Measurements from ENCODE around the gene HAND2.

Gene HAND2

DNA sequence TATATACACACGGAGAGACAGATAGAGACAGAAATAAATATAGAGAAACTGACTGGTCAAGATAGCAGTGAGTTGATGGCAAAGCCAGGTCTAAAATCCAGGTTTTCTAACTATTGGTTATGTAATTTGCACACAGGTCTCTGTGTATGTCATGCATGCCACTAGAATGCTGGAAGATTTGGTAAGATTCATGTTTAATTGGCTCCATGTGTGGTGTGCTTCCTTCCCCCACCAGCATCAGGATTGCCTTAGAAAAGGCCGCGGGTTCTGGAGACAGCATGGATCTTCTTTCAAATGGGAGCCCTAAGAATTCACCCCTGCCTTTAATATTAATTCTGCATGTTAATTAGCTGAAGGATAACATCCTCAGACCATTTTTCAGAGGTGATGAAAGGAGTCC is 31.3 kb downstream of the HAND2 start:
- TF ChIP-seq CTCF (IDR thresholded peaks at IDR 0.05), result no peak
- TF ChIP-seq ZFX (IDR thresholded peaks at IDR 0.05; ENCODE audit: borderline replicate concordance), result no peak
- no peak overlapping the region for H3K27ac ChIP-seq

GRCh38 chr4:173498023-173498422 is 32.0 kb downstream of the HAND2 start:
- TF ChIP-seq ZFX (IDR thresholded peaks at IDR 0.05; ENCODE audit: borderline replicate concordance), result no peak
- no peak for TF ChIP-seq CTCF (IDR thresholded peaks at IDR 0.05)
- H3K27ac ChIP-seq, result no peak overlapping the region

DNA sequence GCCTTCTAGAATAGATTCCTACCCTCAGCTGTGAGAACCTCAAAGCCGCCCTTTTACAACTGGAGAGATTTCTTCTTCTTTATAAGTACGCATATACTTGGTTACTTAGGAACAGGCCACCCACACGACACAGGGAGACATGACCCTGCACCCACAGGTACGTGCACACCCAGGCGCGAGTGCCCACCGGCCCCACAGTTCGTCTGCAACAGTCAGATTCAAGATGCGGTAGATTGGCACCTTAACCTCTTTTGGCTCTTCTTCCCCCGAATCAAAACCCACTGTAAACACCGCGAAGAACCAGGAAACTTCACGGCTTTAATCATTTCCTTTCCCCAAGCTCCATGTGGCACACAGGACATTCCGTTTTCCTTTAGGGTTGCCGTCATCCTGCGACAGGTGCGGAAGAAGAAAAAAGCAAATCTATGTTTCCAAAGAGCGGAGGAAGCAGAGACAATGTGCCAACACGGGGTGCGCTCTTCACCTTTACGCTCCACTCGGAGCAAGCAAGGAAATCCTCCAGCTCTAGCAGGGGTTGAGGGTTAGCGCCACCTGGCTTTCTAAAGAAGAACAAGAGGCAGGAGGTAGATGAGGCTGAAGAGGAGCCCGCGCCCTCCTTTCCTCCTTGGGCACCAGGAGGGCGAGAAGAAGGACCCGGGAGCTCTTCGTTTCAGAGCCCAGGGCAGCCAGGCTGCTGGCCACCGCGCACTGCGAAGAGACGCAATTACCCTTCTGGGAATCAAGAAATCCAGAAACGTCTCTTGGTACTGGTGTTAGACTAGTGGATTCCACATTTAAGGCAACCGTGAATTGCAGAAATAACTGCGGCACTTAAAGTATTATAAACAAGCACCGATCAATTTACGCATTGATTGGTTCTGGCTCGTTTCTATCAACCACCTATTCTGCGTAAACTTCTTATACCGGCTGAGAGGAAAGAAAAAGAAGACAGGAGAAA is 35.7 kb downstream of the HAND2 start:
- TF ChIP-seq ZFX (IDR thresholded peaks at IDR 0.05; ENCODE audit: borderline replicate concordance) (no peak), CTCF (IDR thresholded peaks at IDR 0.05) (peak; percentile 75)
- no peak overlapping the region for H3K27ac ChIP-seq

GRCh38 chr4:173493041-173493440 is 37.0 kb downstream of the HAND2 start:
- TF ChIP-seq ZFX (IDR thresholded peaks at IDR 0.05; ENCODE audit: borderline replicate concordance) (no peak), CTCF (IDR thresholded peaks at IDR 0.05) (no peak)
- H3K27ac ChIP-seq, result no peak overlapping the region

GRCh38 chr4:173492315-173492714 is 37.7 kb downstream of the HAND2 start:
- H3K27ac ChIP-seq, result no peak overlapping the region
- no peak for TF ChIP-seq CTCF (IDR thresholded peaks at IDR 0.05)
- TF ChIP-seq ZFX (IDR thresholded peaks at IDR 0.05; ENCODE audit: borderline replicate concordance), result no peak

DNA sequence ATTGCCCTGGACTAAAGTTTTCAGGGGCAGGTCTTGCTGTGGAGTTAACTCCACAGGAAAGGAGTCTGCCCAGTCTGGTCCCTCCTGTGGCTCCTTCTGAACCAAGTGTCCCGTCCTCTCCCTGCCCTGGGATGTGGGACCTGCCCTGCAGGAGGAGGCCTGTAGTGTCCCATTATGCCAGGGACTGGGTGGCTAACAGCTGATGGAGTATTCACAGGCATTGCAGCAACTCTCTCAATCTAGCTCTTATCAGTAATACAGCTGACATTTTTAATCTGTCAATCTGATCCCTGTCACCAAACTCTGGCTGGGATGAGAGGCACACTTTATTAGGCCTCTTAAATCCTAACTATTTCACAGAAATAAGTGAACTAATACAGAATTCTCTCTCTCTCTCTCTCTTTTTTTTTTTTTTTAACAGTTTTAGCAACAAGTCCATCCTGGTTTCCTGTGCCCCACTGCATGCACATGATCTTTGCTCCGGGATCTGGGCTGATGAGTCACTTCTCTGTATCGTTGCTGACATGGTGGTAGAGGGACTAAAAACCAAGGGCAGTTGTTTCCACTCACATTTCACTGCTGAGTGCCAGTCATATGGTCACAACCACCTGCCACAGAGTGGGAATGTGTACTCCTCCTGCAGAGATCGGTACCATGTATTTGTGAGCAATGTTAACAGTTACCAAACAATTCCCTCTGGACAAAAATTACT is 39.1 kb downstream of the HAND2 start:
- no peak for TF ChIP-seq CTCF (IDR thresholded peaks at IDR 0.05)
- no peak for TF ChIP-seq ZFX (IDR thresholded peaks at IDR 0.05; ENCODE audit: borderline replicate concordance)
- H3K27ac ChIP-seq, result no peak overlapping the region

GRCh38 chr4:173490256-173490655 is 39.8 kb downstream of the HAND2 start:
- TF ChIP-seq ZFX (IDR thresholded peaks at IDR 0.05; ENCODE audit: borderline replicate concordance), result no peak
- TF ChIP-seq CTCF (IDR thresholded peaks at IDR 0.05), result no peak
- H3K27ac ChIP-seq, result no peak overlapping the region

Data from 22Rv1 (cell line).